Stimulated activated CD4-positive, alpha-beta T cell treated with anti-CD3 and anti-CD28 coated beads, Interleukin-1b, Interleukin-23, amount 100 ng/mL, for 1 hour (primary cell): ENCODE results near the gene EDDM3A.

Experiments
- DNase-seq, 2 donors: peaks; one replicate each; pipeline ENCODE4 v3.0.0-alpha.2; 2020; ENCODE audit warnings: low read depth in 2 of 2

EDDM3A gene

DNA sequence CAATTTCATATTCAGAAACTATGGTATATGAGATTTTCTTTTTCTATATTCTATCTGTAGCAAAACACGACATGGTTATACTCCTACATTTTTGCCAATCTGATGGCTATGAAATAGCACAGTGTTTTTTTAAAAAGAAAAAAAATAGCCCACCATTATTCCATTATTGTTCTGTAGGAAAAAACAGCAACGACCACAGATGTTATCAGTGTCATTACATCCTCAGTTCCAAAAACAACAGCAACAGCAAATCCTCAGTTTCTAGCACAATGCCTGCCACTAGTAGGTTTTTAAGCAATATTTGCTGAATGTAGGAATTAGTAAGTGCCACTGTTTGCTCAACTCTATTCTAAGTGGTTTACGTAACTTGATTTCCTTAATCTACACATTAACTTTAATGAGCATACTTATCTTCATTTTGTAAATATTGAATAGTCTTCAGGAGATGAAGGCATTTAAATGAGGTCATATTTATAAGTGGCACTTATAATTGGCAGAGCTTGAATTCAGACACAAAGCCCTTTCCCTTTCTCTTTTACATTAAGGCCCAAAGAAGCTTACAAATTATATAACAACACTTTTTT lies 43.6 kb downstream of the EDDM3A start:
- DNase-seq, result no peak

DNA sequence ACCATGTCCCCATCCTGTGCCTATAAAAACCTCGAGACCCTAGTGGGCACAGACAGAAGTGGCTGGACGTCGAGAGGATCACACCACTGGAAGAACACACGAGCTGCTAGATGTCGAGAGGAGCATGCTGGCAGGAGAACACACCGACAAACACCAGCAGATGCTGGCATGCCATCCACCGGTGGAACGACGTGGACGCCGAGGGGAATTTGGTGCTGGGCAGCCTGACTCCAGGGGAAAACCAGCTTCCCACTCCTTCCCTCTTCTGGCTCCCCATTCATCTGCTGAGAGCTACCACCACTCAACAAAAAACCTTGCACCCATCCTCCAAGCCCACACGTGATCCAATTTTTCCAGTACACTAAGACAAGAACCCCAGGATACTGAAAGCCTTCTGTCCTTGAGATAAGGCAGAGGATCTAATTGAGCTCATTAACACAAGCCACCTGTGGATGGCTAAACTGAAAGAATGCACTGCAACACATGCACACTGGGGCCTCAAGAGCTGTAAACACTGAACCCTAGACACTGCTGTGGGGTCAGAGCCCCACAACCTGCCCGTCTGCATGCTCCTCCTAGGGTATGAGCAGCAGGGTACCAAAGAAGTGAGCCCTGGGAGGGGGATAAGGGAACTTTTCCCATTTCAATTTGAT lies 44.9 kb downstream of the EDDM3A start:
- no peak for DNase-seq

DNA sequence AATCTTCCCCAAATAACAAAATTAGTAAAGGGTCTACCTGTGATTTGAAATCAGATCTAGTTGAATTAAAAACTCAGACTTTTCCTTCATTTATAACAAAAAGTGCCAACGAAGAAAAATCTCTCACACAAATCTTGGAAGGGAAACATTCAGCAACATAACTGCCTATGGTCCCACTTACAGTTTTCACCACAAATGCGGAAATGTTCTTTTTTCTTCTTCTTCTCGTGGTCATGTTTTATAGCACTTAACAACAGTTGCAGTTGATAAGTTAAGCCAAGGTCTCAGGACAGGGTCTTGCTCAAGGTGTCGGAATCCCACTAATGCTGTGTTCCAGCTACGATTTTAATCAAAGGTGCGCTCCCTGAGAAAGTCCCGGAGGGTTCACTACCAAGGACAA lies 45.5 kb downstream of the EDDM3A start:
- DNase-seq, result no peak

DNA sequence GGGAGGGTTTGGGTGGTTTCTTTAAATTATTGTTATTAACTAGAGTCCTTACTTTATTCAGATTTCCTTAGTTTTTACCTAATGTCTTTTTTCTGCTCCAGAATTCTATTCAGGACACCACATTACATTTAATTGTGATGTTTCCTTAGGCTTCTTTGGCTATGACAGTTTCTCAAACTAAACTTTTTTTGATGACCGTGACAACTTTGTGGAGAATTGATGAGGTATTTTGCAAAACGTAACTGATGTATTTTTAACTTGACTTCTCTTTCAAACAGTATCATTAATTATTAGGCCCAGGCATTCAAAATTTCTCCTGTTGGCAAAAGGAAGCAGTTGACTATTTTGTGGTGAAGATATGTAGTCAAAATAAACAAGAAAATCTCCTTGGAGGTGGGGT lies 45.9 kb downstream of the EDDM3A start:
- no peak for DNase-seq

DNA sequence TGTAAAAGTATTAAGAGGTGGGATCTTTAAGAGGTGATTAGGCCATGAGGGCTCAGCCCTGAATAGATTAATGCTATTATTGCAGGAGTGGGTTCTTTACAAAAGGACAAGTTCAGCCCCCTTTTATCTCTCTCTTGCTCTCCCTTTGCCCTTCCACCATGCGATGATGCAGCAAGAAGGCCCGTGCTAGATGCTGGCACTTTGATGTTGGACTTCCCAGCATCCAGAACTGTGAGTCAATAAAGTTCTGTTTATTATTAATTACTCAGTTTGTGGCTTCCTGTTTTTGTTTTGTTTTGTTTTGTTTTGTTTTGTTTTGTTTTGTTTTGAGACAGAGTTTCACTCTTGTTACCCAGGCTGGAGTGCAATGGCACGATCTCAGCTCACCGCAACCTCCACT lies 46.9 kb downstream of the EDDM3A start:
- DNase-seq, result no peak

DNA sequence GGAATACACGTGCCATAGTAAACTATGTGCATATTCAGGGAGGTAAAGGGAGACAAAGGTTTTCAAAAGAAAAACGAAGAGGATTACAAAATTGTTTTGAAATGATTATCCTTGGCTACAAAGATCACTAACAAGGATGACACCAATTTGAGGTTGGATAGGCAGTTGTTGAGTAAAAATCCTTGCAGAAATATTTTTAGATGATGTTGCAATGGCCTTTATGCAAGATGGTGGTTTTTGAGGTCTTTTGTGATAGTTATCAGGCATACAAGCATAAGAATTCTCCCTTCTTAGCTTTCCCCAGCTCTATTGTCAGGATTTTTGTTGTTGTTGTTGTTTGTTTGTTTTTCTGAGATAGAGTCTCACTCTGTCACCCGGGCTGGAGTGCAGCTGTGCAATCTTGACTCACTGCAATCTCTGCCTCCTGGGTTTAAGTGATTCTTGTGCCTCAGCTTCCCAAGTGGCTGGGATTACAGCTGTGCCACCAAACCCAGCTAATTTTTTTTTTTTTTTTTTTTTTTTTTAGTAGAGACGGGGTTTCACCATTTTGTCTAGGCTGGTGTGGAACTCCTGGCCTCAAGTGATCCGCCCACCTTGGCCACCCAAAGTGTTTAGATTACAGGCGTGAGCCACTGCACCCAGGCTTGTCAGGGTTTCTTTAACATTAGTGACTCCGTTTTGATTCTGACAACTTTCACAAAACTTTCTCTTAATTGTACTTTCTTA lies 49.1 kb downstream of the EDDM3A start:
- DNase-seq, result no peak

DNA sequence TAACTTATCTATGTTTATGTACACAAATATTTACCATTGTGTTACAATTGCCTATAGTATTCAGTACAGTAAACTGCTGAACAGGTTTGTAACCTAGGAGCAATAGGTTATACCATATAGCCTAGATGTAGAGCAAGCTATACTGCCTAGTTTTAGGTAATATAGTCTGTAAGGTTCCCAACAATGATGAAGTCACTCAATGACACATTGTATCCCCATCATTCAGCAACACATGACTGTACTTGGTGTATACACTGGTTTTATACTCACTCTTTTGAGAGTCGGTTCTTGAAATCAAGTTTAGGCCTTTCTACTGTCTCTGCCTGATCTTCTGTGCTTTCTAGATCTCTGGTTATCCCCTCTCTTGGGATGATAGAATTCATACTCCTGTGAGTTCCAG lies 51.5 kb downstream of the EDDM3A start:
- no peak for DNase-seq
